Muscle of leg (tissue), 11 donors: ENCODE results near the gene USP24. TPM values are rescaled to one million over a fixed set of nuclear protein-coding genes. Genes with fewer than 3 reads are reported as not detected.
A peak's percentile ranks its signal among the peaks of the same experiment; 100 is the strongest.

ENCODE experiments used
- DNase-seq: peaks from one replicate; pipeline ENCODE4 v3.0.0; 2013
- H3K27ac ChIP-seq: one replicate; pipeline ENCODE4 v1.5.1; 2013; ENCODE audit warnings: mild to moderate bottlenecking, low read length, control low read depth
- H3K27me3 ChIP-seq: one replicate; pipeline ENCODE4 v1.6.1; 2013; ENCODE audit warnings: low read length; ENCODE audit not compliant: control insufficient read depth, insufficient read depth
- H3K36me3 ChIP-seq: one replicate; pipeline ENCODE4 v1.6.1; 2013; ENCODE audit warnings: low read length; ENCODE audit not compliant: control insufficient read depth, insufficient read depth
- H3K4me1 ChIP-seq: one replicate; pipeline ENCODE4 v1.6.1; 2013; ENCODE audit warnings: low read length; ENCODE audit not compliant: control insufficient read depth, insufficient read depth
- H3K4me3 ChIP-seq: one replicate; pipeline ENCODE4 v1.5.1; 2013; ENCODE audit warnings: low read length, control low read depth
- H3K9me3 ChIP-seq: replicated peaks from 2 replicates; pipeline ENCODE4 v1.6.1; 2013; ENCODE audit warnings: low read depth, low read length; ENCODE audit not compliant: control insufficient read depth
- WGBS: methylation state at CpG from one replicate; pipeline ENCODE4 v1.1.5; 2013; ENCODE audit warnings: missing lambda C conversion rate; ENCODE audit not compliant: insufficient coverage; 5-methylcytosine and 5-hydroxymethylcytosine counted together
- polyA plus RNA-seq, 8 donors: library from polyadenylated mRNA; unstranded; fragments of 120-200 nt; gene quantifications; one replicate each; pipeline versions ENCODE4 v1.2.1 to v1.2.3, GENCODE V29; 2013; ENCODE audit warnings: inconsistent platforms in 1 of 8, low replicate concordance in 1 of 8; ENCODE audit not compliant: insufficient read length in 8 of 8, insufficient read depth in 1 of 8
- total RNA-seq: library from RNA; stranded (reverse); fragments of 120-200 nt; gene quantifications from one replicate; pipeline ENCODE4 v1.2.4, GENCODE V29; 2013

The USP24 gene
- total and polyA plus RNA-seq, 9 donors: 31.0 to 54.1 (median 36.3) TPM

DNA sequence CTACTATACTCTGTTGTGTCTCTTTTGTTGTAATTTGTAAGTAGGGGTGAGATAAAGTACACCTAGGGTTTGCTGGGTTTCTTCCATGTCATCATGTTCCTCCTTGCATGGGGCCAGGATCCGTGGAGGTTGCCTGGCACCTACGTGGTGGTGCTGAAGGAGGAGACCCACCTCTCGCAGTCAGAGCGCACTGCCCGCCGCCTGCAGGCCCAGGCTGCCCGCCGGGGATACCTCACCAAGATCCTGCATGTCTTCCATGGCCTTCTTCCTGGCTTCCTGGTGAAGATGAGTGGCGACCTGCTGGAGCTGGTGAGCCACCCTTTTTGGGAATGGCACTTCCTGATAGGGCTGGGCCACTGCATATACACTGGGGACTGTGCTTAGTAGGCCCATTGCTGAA, 171.4 kb downstream of the USP24 start:
- Histone ChIP-seq H3K36me3 (no peaks in the 10 kb centered on the region), H3K27me3 (peaks cover 33% of the 10 kb centered on the region), H3K27ac (no peak overlapping the region), H3K9me3 (no peaks in the 10 kb centered on the region), H3K4me1 (peaks cover 22% of the 10 kb centered on the region), H3K4me3 (no peak overlapping the region)
- no peak for DNase-seq
- WGBS: 100% methylated on average over 6 of the region's 9 CpGs

DNA sequence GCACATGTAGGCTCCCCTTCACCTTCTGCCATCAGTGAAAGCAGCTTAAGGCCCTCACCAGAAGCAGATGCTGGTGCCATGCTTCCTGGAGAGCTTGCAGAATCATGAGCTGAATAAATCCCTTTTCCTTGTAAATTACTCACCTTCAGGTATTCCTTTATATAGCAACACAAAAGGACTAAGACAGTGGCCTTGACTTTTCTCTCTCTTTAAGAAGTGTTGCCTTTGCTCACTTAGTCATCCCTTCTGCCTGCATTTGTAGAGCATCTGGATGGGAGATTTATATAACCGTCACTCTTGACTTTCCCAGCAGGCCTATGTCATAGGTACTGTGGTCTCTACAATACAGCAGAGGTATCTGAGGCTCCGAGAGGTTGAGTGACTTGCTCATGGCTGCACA, 172.2 kb downstream of the USP24 start:
- Histone ChIP-seq H3K27ac (no peak overlapping the region), H3K27me3 (peaks cover 40% of the 10 kb centered on the region), H3K4me1 (peaks cover 22% of the 10 kb centered on the region), H3K4me3 (no peak overlapping the region), H3K36me3 (no peaks in the 10 kb centered on the region), H3K9me3 (no peaks in the 10 kb centered on the region)
- 83% methylated on average over 1 of the region's 2 CpGs for WGBS
- no peak for DNase-seq

DNA sequence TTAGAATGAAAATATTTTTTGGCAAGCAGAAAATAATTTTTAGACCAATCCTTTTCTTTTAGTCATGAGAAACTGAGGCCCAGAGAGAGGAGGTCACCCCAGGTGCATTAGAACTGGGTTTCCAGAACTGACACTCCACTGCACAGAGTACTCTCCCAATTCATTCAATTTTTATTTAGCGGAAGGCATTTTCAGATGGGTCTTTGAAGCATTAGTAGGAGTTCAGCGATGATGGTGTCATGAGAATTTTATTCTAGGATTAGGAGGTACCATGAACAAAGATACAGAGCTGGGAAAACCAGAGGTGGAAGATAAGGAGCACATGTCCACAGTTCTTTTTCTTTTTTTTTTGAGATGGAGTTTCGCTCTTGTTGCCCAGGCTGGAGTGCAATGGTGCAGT, 173.6 kb downstream of the USP24 start:
- Histone ChIP-seq H3K9me3 (no peaks in the 10 kb centered on the region), H3K27me3 (peaks cover 47% of the 10 kb centered on the region), H3K36me3 (no peaks in the 10 kb centered on the region), H3K4me1 (peaks cover 20% of the 10 kb centered on the region), H3K4me3 (no peak overlapping the region), H3K27ac (no peak overlapping the region)
- DNase-seq: no peak
- WGBS: 70% methylated on average over 2 of the region's 3 CpGs

DNA sequence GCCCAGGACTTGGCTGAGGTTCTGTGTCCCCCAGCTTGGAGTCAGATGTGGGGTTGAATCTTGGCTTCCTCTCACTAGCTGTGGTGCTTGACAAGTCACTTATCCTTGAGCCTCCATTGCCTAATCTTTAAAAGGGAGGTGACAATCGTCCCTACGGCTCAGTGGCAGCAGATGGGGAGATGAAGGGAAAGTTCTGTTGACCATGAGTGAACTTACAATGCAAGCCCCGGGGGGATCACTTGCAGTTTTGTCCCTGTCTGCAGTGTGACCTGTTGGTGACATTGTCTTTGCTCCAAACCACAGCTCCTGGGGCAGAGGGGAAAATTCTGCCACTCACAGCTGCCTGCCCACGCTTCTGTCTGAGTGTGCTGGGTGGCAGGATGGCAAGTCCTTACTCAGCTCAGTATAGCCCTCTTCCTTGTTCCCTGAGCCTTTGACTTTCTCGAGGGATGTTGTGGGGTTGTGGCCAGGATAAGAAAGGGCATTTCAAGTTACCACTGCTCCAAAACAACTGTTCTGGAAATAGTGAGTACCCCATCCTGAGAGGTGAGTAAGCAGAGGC, 174.2 kb downstream of the USP24 start:
- H3K4me1 ChIP-seq: peaks cover 20% of the 10 kb centered on the region
- H3K27me3 ChIP-seq: peaks cover 48% of the 10 kb centered on the region
- H3K27ac ChIP-seq: no peak overlapping the region
- no peaks in the 10 kb centered on the region for H3K36me3 ChIP-seq
- WGBS: no CpG with 5 or more reads among the region's 5 CpGs
- no peak for DNase-seq
- peak overlapping the region; percentile 33 for H3K4me3 ChIP-seq
- H3K9me3 ChIP-seq: no peaks in the 10 kb centered on the region

DNA sequence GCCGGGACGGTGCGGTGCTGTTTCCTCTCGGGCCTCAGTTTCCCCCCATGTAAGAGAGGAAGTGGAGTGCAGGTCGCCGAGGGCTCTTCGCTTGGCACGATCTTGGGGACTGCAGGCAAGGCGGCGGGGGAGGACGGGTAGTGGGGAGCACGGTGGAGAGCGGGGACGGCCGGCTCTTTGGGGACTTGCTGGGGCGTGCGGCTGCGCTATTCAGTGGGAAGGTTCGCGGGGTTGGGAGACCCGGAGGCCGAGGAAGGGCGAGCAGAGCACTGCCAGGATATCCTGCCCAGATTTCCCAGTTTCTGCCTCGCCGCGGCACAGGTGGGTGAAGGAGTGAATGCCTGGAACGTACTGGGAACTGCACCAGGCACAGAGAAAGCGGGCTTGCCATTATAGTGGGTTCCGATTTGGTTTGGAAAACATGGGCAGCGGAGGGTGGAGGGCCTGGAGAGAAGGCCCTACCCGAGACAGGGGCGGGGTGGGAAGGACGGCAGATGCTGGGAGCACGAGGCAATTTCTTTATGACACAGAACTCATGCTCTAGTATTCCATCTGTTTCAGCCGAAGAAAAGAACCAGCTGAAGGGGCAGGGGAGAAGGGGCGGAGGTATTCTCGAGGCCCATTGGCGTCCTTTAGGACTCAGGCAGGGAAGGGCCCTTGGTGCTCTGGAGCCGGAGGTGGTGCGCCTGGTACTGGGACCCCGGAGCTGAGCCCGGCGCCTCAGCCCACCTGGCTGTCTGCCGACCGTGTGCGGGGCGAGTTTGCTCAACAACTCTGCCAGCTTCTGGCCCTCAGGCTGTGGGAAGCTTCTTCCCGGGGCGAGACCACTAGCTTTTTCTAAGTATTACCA, 174.9 kb downstream of the USP24 start:
- Histone ChIP-seq H3K4me1 (peaks cover 20% of the 10 kb centered on the region), H3K27me3 (peaks cover 50% of the 10 kb centered on the region), H3K36me3 (no peaks in the 10 kb centered on the region), H3K4me3 (peak overlapping the region; percentile 33), H3K9me3 (no peaks in the 10 kb centered on the region), H3K27ac (no peak overlapping the region)
- no peak for DNase-seq
- 12% methylated on average over 36 of the region's 49 CpGs for WGBS

DNA sequence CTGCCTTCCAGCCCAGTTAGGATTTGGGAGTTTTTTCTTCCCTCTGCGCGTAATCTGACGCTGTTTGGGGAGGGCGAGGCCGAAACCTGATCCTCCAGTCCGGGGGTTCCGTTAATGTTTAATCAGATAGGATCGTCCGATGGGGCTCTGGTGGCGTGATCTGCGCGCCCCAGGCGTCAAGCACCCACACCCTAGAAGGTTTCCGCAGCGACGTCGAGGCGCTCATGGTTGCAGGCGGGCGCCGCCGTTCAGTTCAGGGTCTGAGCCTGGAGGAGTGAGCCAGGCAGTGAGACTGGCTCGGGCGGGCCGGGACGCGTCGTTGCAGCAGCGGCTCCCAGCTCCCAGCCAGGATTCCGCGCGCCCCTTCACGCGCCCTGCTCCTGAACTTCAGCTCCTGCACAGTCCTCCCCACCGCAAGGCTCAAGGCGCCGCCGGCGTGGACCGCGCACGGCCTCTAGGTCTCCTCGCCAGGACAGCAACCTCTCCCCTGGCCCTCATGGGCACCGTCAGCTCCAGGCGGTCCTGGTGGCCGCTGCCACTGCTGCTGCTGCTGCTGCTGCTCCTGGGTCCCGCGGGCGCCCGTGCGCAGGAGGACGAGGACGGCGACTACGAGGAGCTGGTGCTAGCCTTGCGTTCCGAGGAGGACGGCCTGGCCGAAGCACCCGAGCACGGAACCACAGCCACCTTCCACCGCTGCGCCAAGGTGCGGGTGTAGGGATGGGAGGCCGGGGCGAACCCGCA, 175.7 kb downstream of the USP24 start, which contains the start of gene PCSK9:
Gene PCSK9 (plus strand): TSS at position 207 of the 741 bp plus-strand sequence. CDS start 290 bp downstream, at position 497.
- Histone ChIP-seq H3K9me3 (no peaks in the 10 kb centered on the region), H3K27ac (no peak within 1 kb of the TSS), H3K27me3 (peaks cover 50% of the 10 kb centered on the region), H3K4me1 (peaks cover 20% of the 10 kb centered on the region), H3K4me3 (peak within 1 kb of the TSS; percentile 33), H3K36me3 (no peaks in the 10 kb centered on the region)
- 1% methylated on average over 63 of the region's 67 CpGs for WGBS
- peak; percentile 51 for DNase-seq

DNA sequence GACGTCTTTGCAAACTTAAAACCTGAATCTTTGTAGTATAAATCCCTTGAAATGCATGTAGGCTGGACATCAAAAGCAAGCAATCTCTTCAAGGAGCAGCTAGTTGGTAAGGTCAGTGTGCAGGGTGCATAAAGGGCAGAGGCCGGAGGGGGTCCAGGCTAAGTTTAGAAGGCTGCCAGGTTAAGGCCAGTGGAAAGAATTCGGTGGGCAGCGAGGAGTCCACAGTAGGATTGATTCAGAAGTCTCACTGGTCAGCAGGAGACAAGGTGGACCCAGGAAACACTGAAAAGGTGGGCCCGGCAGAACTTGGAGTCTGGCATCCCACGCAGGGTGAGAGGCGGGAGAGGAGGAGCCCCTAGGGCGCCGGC, 176.2 kb downstream of the USP24 start:
- Histone ChIP-seq H3K4me1 (peaks cover 20% of the 10 kb centered on the region), H3K4me3 (no peak overlapping the region), H3K27ac (no peak overlapping the region), H3K9me3 (no peaks in the 10 kb centered on the region), H3K36me3 (no peaks in the 10 kb centered on the region), H3K27me3 (peaks cover 50% of the 10 kb centered on the region)
- DNase-seq: no peak
- 20% methylated on average over 8 of the region's 9 CpGs for WGBS

DNA sequence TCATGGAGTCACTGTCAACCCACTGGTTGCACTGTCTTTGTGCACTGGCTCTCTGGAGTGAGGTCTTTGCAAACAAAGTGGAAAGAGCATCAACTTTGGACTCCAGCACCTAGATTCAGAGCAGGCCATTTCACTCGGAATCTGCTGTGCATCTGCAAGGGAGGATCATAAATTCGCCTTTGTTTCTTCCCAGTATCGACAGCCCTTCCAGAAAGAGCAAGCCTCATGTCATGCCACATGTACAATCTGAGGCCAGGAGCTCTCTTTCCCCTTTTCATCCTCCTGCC, 176.7 kb downstream of the USP24 start:
- H3K27me3 ChIP-seq: peaks cover 55% of the 10 kb centered on the region
- no peak overlapping the region for H3K27ac ChIP-seq
- no peak for DNase-seq
- 85% methylated on average over 3 of the region's 3 CpGs for WGBS
- no peaks in the 10 kb centered on the region for H3K36me3 ChIP-seq
- H3K4me3 ChIP-seq: no peak overlapping the region
- peaks cover 20% of the 10 kb centered on the region for H3K4me1 ChIP-seq
- H3K9me3 ChIP-seq: no peaks in the 10 kb centered on the region

DNA sequence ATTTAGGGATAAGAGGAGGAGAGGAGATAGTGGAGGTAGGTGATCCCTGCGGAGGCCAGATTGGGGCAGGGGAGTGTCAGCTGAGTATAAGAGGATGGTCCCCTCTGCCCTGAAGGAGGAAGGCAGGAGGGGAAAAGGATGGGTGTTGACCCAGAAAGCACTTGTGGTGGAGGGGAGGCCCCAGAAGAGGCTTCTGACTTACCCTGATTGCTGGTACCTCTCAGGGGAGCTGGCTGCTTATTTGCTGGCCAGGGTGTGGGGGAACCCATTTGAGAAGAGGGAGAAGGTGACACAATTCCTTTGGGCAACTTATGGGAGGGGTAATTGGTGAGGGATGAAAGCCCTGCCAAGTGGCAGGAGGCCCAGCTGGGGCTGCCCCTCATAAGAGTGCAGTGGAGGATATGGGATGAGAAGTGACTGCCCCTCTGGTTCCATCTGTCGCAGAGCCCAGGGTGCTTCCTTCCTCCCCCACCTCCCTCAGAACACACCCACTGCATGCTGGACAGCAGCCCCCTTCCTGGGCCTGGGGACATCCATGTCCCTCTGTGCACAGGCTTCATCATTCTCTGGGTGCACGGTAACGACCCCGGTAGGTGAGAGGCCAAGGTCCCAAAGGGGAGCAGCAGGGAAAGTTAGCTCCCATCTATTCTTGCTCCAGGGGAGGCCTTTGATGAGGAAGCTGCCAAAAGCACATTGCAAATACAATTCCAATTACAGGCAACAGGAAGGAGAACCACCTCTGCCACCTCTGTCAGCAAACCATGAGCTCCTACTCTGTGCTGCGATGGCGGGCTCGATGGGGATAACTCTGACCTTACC, 177.2 kb downstream of the USP24 start:
- Histone ChIP-seq H3K27ac (no peak overlapping the region), H3K4me1 (peaks cover 20% of the 10 kb centered on the region), H3K9me3 (no peaks in the 10 kb centered on the region), H3K4me3 (no peak overlapping the region), H3K27me3 (peaks cover 55% of the 10 kb centered on the region), H3K36me3 (no peaks in the 10 kb centered on the region)
- 95% methylated on average over 2 of the region's 8 CpGs for WGBS
- no peak for DNase-seq

DNA sequence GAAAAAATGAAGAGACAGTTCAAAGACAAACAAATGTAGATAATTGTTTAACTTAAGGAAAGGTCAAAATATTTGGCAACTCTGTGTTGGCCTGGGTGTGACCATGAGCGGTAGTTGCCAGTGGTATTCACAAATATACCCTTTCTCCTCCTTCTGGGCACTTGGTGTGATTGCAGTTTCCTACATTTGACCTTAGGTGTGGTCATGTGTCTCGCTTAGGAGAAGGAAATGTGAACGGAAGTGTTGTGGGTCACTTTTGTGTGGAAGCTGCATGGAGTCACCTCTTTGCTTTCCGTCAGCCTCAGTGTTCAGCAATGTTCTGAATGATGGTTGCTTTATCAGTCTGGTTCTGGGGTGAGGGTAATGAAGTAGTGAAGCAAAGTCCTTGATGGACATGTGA, 179.3 kb downstream of the USP24 start:
- peaks cover 20% of the 10 kb centered on the region for H3K4me1 ChIP-seq
- H3K36me3 ChIP-seq: no peaks in the 10 kb centered on the region
- DNase-seq: no peak
- peaks cover 46% of the 10 kb centered on the region for H3K27me3 ChIP-seq
- no peaks in the 10 kb centered on the region for H3K9me3 ChIP-seq
- WGBS: 80% methylated on average over 3 of the region's 4 CpGs
- no peak overlapping the region for H3K27ac ChIP-seq
- no peak overlapping the region for H3K4me3 ChIP-seq
